ENCODE results near the gene ZNF276. TPM values are rescaled to one million over a fixed set of nuclear protein-coding genes. Genes with fewer than 3 reads are reported as not detected.
A peak's percentile ranks its signal among the peaks of the same experiment; 100 is the strongest.
"Not testable (repeated sequence)": the region's sequence is repeated elsewhere in the genome, so short reads cannot be mapped to it uniquely, and the experiment has no call there.

The ZNF276 gene
- total RNA-seq, result 10 to 100 TPM; 36.0 to 72.1 TPM

- H3K4me1 Mint-ChIP-seq (ENCODE audit: low read depth in 2 of 2), result peaks cover 45 to 46% of the 10 kb centered on the region in 2 donors
- H3K9me3 Mint-ChIP-seq, result no peaks in the 10 kb centered on the region
Measured at GRCh38 chr16:89720813-89721545, at the start of gene ZNF276, which contains the start of gene VPS9D1. Gene ZNF276, plus strand, starts transcription at chr16:89721537. Its CDS starts 104 bp downstream, at chr16:89721641. Gene VPS9D1, minus strand, starts transcription at chr16:89720898. Its CDS starts 37 bp downstream, at chr16:89720861.

DNA sequence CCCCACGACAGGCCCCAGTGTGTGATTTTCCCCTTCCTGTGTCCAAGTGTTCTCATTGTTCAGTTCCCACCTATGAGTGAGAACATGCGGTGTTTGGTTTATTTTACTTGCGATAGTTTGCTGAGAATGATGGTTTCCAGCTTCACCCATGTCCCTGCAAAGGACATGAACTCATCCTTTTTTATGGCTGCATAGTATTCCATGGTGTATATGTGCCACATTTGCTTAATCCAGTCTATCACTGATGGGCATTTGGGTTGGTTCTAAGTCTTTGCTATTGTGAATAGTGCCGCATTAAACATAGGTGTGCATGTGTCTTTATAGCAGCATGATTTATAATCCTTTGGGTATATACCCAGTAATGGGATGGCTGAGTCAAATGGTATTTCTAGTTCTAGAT lies 49.8 kb upstream of the ZNF276 start:
- not testable (repeated sequence) for H3K4me1 Mint-ChIP-seq (ENCODE audit: low read depth in 2 of 2); H3K27me3 Mint-ChIP-seq; H3K27ac Mint-ChIP-seq; H3K36me3 Mint-ChIP-seq; ATAC-seq; H3K4me3 Mint-ChIP-seq; H3K9me3 Mint-ChIP-seq
- DNase-seq (ENCODE audit: low spot score), result peak; percentile 8

More at GRCh38 chr16:89720813-89721545, at the start of gene ZNF276, which contains the start of gene VPS9D1:
- Mint-ChIP-seq H3K4me3 (peak within 1 kb of the TSS; percentile 97), H3K27me3 (no peaks in the 10 kb centered on the region), H3K36me3 (no peaks in the 10 kb centered on the region), H3K27ac (peak within 1 kb of the TSS; percentile 95 to 96)
- DNase-seq (ENCODE audit: low spot score), result peak; percentile 87
- peak; percentile 67 to 80 for ATAC-seq

DNA sequence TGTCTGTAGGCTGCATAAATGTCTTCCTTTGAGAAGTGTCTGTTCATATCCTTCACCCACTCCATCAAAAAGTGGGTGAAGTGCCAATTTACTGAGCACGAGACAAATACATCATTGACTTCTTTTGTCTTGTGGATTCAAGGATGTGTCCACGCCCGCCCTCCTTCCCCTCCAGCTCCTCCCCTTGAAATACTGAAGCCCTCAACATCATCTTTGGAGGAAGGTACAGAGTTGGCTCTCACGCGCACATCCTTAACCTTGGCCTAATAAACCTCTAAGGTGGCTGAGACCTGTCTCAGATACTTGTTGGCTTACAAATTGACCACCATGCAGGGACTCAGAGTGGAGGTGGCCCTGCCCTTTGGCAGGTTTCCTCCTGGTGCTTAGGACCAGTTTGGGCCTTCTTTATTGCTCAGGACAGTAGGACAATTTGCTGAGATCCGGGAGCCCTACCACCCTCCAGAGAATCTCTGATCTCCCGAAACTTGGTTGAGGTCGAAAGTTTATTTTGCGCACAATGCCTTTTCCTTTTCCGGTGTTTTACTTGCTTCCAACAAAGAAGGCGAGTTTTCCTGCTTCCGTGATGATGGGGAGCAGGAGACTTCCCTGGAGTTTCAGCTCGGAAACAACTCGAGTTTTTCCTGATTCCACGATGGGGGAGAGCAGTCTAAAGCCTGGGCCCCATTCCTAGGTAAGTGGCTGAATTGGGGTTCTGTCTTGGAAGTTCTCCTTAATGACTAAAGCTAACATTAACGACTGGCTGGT lies 49.0 kb upstream of the ZNF276 start:
- DNase-seq (ENCODE audit: low spot score), result peak; percentile 8
- H3K4me1 Mint-ChIP-seq (ENCODE audit: low read depth in 2 of 2), result no peaks in the 10 kb centered on the region
- H3K4me3 Mint-ChIP-seq, result no peak overlapping the region
- no peaks in the 10 kb centered on the region for H3K27me3 Mint-ChIP-seq
- H3K27ac Mint-ChIP-seq, result no peak overlapping the region
- no peaks in the 10 kb centered on the region for H3K9me3 Mint-ChIP-seq
- no peaks in the 10 kb centered on the region for H3K36me3 Mint-ChIP-seq
- no peak for ATAC-seq

GRCh38 chr16:89678258-89678657 lies 43.1 kb upstream of the ZNF276 start:
- no peak for ATAC-seq
- H3K36me3 Mint-ChIP-seq, result no peaks in the 10 kb centered on the region
- no peaks in the 10 kb centered on the region for H3K4me1 Mint-ChIP-seq (ENCODE audit: low read depth in 2 of 2)
- H3K27ac Mint-ChIP-seq, result no peak overlapping the region
- H3K9me3 Mint-ChIP-seq, result no peaks in the 10 kb centered on the region
- no peaks in the 10 kb centered on the region for H3K27me3 Mint-ChIP-seq
- no peak for DNase-seq (ENCODE audit: low spot score)
- no peak overlapping the region for H3K4me3 Mint-ChIP-seq

DNA sequence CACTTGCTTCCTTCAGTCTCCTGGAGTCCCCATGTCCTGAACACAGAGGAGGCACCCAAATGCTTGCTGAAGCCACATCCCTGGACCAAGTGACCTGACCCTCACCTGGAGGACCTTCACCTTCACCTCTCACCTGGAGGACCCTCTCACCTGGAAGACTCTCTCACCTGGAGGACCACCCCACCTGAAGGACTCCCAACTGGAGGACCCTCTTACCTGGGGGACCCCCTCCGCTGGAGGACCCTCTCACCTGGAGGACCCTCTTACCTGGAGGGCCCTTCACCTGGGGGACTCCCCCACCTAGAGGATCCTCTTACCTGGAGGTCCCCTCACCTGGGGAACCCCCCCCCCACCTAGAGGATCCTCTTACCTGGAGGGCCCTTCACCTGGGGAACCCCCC lies 35.4 kb upstream of the ZNF276 start:
- Mint-ChIP-seq H3K4me1 (ENCODE audit: low read depth in 2 of 2) (peaks cover 10 to 12% of the 10 kb centered on the region in 2 donors), H3K4me3 (peak overlapping the region; percentile 51), H3K27me3 (no peaks in the 10 kb centered on the region), H3K27ac (peak overlapping the region in 1 of 2 donors; percentile 83), H3K36me3 (no peaks in the 10 kb centered on the region), H3K9me3 (no peaks in the 10 kb centered on the region)
- no peak for ATAC-seq
- no peak for DNase-seq (ENCODE audit: low spot score)

- Mint-ChIP-seq H3K27ac (peak within 1 kb of the TSS; percentile 83 to 88), H3K27me3 (no peaks in the 10 kb centered on the region), H3K4me3 (peak within 1 kb of the TSS; percentile 87), H3K4me1 (ENCODE audit: low read depth in 2 of 2) (peaks cover 10 to 12% of the 10 kb centered on the region in 2 donors), H3K9me3 (no peaks in the 10 kb centered on the region), H3K36me3 (no peaks in the 10 kb centered on the region)
- ATAC-seq (peak; percentile 95), DNase-seq (ENCODE audit: low spot score) (peak; percentile 91)
Measured at GRCh38 chr16:89686520-89687091, 34.7 kb upstream of the ZNF276 start, which contains the start of gene CDK10. Gene CDK10, plus strand, starts transcription at chr16:89686689. Its CDS starts 22 bp downstream, at chr16:89686711.

GRCh38 chr16:89687092-89687940 lies 34.0 kb upstream of the ZNF276 start:
- Mint-ChIP-seq H3K4me3 (peak overlapping the region; percentile 87), H3K27ac (peak overlapping the region; percentile 83 to 84), H3K36me3 (no peaks in the 10 kb centered on the region), H3K4me1 (ENCODE audit: low read depth in 2 of 2) (peaks cover 10 to 12% of the 10 kb centered on the region in 2 donors), H3K9me3 (no peaks in the 10 kb centered on the region), H3K27me3 (no peaks in the 10 kb centered on the region)
- ATAC-seq, result peak; percentile 20 to 37
- peak; percentile 1 for DNase-seq (ENCODE audit: low spot score)

GRCh38 chr16:89688395-89688794 lies 32.9 kb upstream of the ZNF276 start:
- Mint-ChIP-seq H3K4me1 (ENCODE audit: low read depth in 2 of 2) (peaks cover 10 to 12% of the 10 kb centered on the region in 2 donors), H3K27me3 (no peaks in the 10 kb centered on the region), H3K9me3 (no peaks in the 10 kb centered on the region), H3K27ac (no peak overlapping the region), H3K4me3 (peak overlapping the region; percentile 27), H3K36me3 (no peaks in the 10 kb centered on the region)
- no peak for DNase-seq (ENCODE audit: low spot score)
- no peak for ATAC-seq

- no peaks in the 10 kb centered on the region for H3K9me3 Mint-ChIP-seq
- no peak for ATAC-seq
Measured at GRCh38 chr16:89689142-89689541, 32.2 kb upstream of the ZNF276 start.

DNA sequence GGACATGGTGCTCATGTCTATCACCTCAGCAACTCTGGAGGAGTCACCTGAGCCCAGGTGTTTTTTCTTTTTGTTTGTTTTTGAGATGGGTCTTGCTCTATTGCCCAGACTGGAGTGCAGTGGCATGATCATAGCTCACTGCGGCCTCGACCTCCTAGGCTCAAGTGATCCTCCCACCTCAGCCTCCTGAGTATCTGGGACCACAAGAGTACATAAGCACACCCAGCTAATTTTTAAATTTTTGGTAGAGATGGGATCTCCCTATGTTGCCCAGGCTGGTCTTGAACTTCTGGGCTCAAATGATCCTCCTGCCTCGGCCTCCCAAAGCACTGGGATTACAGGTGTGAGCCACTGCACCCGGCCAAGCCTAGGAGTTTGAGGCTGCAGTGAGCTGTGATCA lies 31.7 kb upstream of the ZNF276 start:
- H3K27me3 Mint-ChIP-seq, ATAC-seq, H3K9me3 Mint-ChIP-seq, H3K27ac Mint-ChIP-seq, H3K36me3 Mint-ChIP-seq, H3K4me3 Mint-ChIP-seq: not testable (repeated sequence)
- peaks cover 10 to 12% of the 10 kb centered on the region in 2 donors for H3K4me1 Mint-ChIP-seq (ENCODE audit: low read depth in 2 of 2)
- peak; percentile 10 for DNase-seq (ENCODE audit: low spot score)

More at GRCh38 chr16:89689142-89689541, 32.2 kb upstream of the ZNF276 start:
- peak; percentile 28 for DNase-seq (ENCODE audit: low spot score)
- Mint-ChIP-seq H3K4me1 (ENCODE audit: low read depth in 2 of 2) (peaks cover 10 to 12% of the 10 kb centered on the region in 2 donors), H3K36me3 (no peaks in the 10 kb centered on the region), H3K27me3 (no peaks in the 10 kb centered on the region), H3K27ac (no peak overlapping the region), H3K4me3 (no peak overlapping the region)

- Mint-ChIP-seq H3K27ac (no peak overlapping the region), H3K4me3 (no peak overlapping the region), H3K9me3 (no peaks in the 10 kb centered on the region), H3K36me3 (no peaks in the 10 kb centered on the region), H3K4me1 (ENCODE audit: low read depth in 2 of 2) (peaks cover 10 to 12% of the 10 kb centered on the region in 2 donors), H3K27me3 (no peaks in the 10 kb centered on the region)
- DNase-seq (ENCODE audit: low spot score), result peak; percentile 57
- no peak for ATAC-seq
Measured at GRCh38 chr16:89690392-89690901, 30.9 kb upstream of the ZNF276 start.

- Mint-ChIP-seq H3K27ac (no peak overlapping the region), H3K4me1 (ENCODE audit: low read depth in 2 of 2) (peaks cover 12% of the 10 kb centered on the region in 2 donors), H3K4me3 (no peak overlapping the region), H3K9me3 (no peaks in the 10 kb centered on the region), H3K27me3 (no peaks in the 10 kb centered on the region), H3K36me3 (no peaks in the 10 kb centered on the region)
- ATAC-seq (no peak), DNase-seq (ENCODE audit: low spot score) (peak; percentile 25)
Measured at GRCh38 chr16:89691231-89691985, 29.9 kb upstream of the ZNF276 start.
